ENCODE data around the gene RESF1. TPM values are rescaled to one million over a fixed set of nuclear protein-coding genes. Genes with fewer than 3 reads are reported as not detected.

The RESF1 gene
- total RNA-seq, 1 experiment from 2014 or later: 172 TPM

GRCh38 chr12:31950492-31950891 is 8.7 kb upstream of the RESF1 start:
- Histone ChIP-seq H3K79me1 (ENCODE audit: insufficient read depth, low read depth, low read length, poor library complexity, severe bottlenecking) (no peaks in the 10 kb centered on the region), H2AFZ (ENCODE audit: low read length) (no peak overlapping the region), H3K9ac (ENCODE audit: extremely low read depth, insufficient read length, low read length) (no peak overlapping the region), H4K8ac (replicated peaks; ENCODE audit: insufficient read length, low read depth, low read length) (no peak overlapping the region), H3T11ph (ENCODE audit: low read length) (no peak overlapping the region), H3K56ac (ENCODE audit: insufficient read length, low read depth, low read length) (no peak overlapping the region), H2AK5ac (ENCODE audit: insufficient read length, low read length) (no peak overlapping the region), H3K18ac (ENCODE audit: insufficient read length, low read depth, low read length) (no peak overlapping the region), H3K4me1 (ENCODE audit: insufficient read depth, low read length) (no peaks in the 10 kb centered on the region; the same call in 1 of the 2 replicates), H3K4me2 (ENCODE audit: insufficient read depth, insufficient read length, low read length) (no peak overlapping the region), H3K27ac (ENCODE audit: insufficient read length, low read depth, low read length) (no peak overlapping the region), H2BK12ac (ENCODE audit: insufficient read length, low read depth, low read length) (no peak overlapping the region), H4K20me1 (ENCODE audit: control insufficient read depth, insufficient read depth, insufficient read length) (no peaks in the 10 kb centered on the region), H3K23me2 (ENCODE audit: insufficient read length, low read depth, low read length, poor library complexity, severe bottlenecking) (no peaks in the 10 kb centered on the region), H3K9me3 (ENCODE audit: control insufficient read depth, low read depth, low read length) (no peaks in the 10 kb centered on the region), H3K14ac (ENCODE audit: insufficient read depth, low read length) (no peak overlapping the region), H3K23ac (ENCODE audit: insufficient read length, low read depth, low read length) (no peak overlapping the region), H2BK5ac (ENCODE audit: insufficient read length, low read length) (no peak overlapping the region), H4K5ac (ENCODE audit: insufficient read length, low read depth, low read length) (no peak overlapping the region), H2BK15ac (ENCODE audit: low read depth, low read length) (no peak overlapping the region), H3K79me2 (ENCODE audit: insufficient read depth, low read length) (no peaks in the 10 kb centered on the region), H3K4ac (ENCODE audit: low read depth, low read length) (no peak overlapping the region), H2BK20ac (ENCODE audit: low read depth, low read length, poor library complexity, severe bottlenecking) (no peak overlapping the region), H2BK120ac (ENCODE audit: low read depth, low read length, poor library complexity, severe bottlenecking) (no peak overlapping the region), H4K91ac (ENCODE audit: insufficient read length, low read depth, low read length) (no peak overlapping the region), H3K27me3 (ENCODE audit: insufficient read depth, low read length) (no peaks in the 10 kb centered on the region; the same call in 1 of the 2 replicates)
- peaks cover 26 to 34% of the 10 kb centered on the region in 2 experiments for H3K9me3 Mint-ChIP-seq
- no peak overlapping the region for H3K27ac Mint-ChIP-seq
- H3K4me1 Mint-ChIP-seq: peaks cover 3 to 17% of the 10 kb centered on the region in 2 experiments
- H3K36me3 Mint-ChIP-seq (ENCODE audit: insufficient read depth in 1 of 3, low read depth in 3 of 3): peaks cover 20 to 39% (median 31%) of the 10 kb centered on the region in 3 experiments
- DNase-seq: no peak
- no peak overlapping the region for H3K4me3 Mint-ChIP-seq
- no peak for TF ChIP-seq CTCF (conservative IDR thresholded peaks at IDR 0.05)
- H3K27me3 Mint-ChIP-seq (ENCODE audit: low read depth): no peaks in the 10 kb centered on the region
